Endothelial cell of umbilical vein (primary cell): Measurements from ENCODE around the gene MCM5. TPM values are rescaled to one million over a fixed set of nuclear protein-coding genes. Genes with fewer than 3 reads are reported as not detected.

Experiments used
- BruUV-seq: library from RNA; stranded (reverse); fragments of 400-500 nt; replicated peaks from 2 replicates; lab custom pipeline; 2021; lab: Mats Ljungman, UMichigan
- CTCF ChIA-PET: fragments of 300-600, 350-600 bp; sonication (Branson Sonifier 250); formaldehyde crosslinking; loops from one replicate; lab custom pipeline; 2021; ENCODE audit warnings: antibody characterized with exemption, inconsistent platforms; lab: Charles Lee
- POLR2A ChIA-PET: fragments of 300-600, 350-600 bp; sonication (Branson Sonifier 250); formaldehyde crosslinking; loops from one replicate; lab custom pipeline; 2021; ENCODE audit warnings: antibody characterized with exemption, inconsistent platforms; lab: Charles Lee
- DNase-seq: peaks from one replicate; pipeline ENCODE4 v3.0.0-alpha.2; 2011; ENCODE audit warnings: low read depth, low spot score
- FAIRE-seq: peaks from 2 replicates; lab custom pipeline; 2011; peaks lifted over from hg19 to GRCh38; lab: Jason Lieb, UNC
- H2AFZ ChIP-seq: 2 replicates; pipeline ENCODE4 v1.6.0; 2012; ENCODE audit warnings: low read depth, low read length, control low read depth, inconsistent platforms
- H3K27ac ChIP-seq: 2 replicates; pipeline ENCODE4 v1.5.1; 2011; ENCODE audit warnings: low read depth, mild to moderate bottlenecking, control low read depth, low read length, moderate library complexity; ENCODE audit not compliant: insufficient read depth
- H3K27me3 ChIP-seq, 2 experiments: 2 replicates each; pipeline versions ENCODE4 v1.6.0 to v1.6.1; 2011; ENCODE audit warnings: low read length in 2 of 2, mixed read lengths in 1 of 2; ENCODE audit not compliant: control insufficient read depth in 2 of 2, insufficient read depth in 2 of 2
- H3K36me3 ChIP-seq, 2 experiments: 2 replicates in 1 of 2; 3 replicates in 1 of 2; pipeline ENCODE4 v1.5.1; 2011; ENCODE audit warnings: low read length in 2 of 2, mild to moderate bottlenecking in 1 of 2, moderate library complexity in 1 of 2; ENCODE audit not compliant: control insufficient read depth in 2 of 2, insufficient read depth in 2 of 2; ENCODE audit errors: extremely low read depth in 1 of 2
- H3K4me1 ChIP-seq: 3 replicates; pipeline ENCODE4 v1.5.1; 2011; ENCODE audit warnings: mild to moderate bottlenecking, low read length; ENCODE audit not compliant: control insufficient read depth, insufficient read depth; ENCODE audit errors: extremely low read depth
- H3K4me2 ChIP-seq: 2 replicates; pipeline ENCODE4 v1.6.1; 2011; ENCODE audit warnings: low read length, control low read depth, mixed read lengths; ENCODE audit not compliant: insufficient read depth
- H3K4me3 ChIP-seq, 3 experiments: fragments of 200-600 bp in 1 of 3; sonication (generic), shearing (Covaris generic) in 1 of 3; replicated peaks in 1 of 3; 2 replicates each; pipeline ENCODE4 v1.5.1; 2011 to 2016; ENCODE audit warnings: control low read depth in 3 of 3, low read length in 3 of 3, mild to moderate bottlenecking in 2 of 3, inconsistent platforms in 1 of 3, low read depth in 1 of 3, moderate library complexity in 1 of 3; ENCODE audit not compliant: insufficient read depth in 1 of 3
- H3K79me2 ChIP-seq: 2 replicates; pipeline ENCODE4 v1.6.0; 2012; ENCODE audit warnings: low read length, inconsistent platforms; ENCODE audit not compliant: control insufficient read depth, insufficient read depth
- H3K9ac ChIP-seq: replicated peaks from 2 replicates; pipeline ENCODE3; 2011; ENCODE audit warnings: low read length, control low read depth; ENCODE audit not compliant: insufficient read depth; ENCODE audit errors: extremely low read depth
- H3K9me1 ChIP-seq: replicated peaks from 3 replicates; pipeline ENCODE4 v1.6.0; 2011; ENCODE audit warnings: mild to moderate bottlenecking, low read length; ENCODE audit not compliant: control insufficient read depth, insufficient read depth; ENCODE audit errors: extremely low read depth
- H3K9me3 ChIP-seq: replicated peaks from 2 replicates; pipeline ENCODE4 v1.5.1; 2012; ENCODE audit warnings: low read length, inconsistent platforms; ENCODE audit not compliant: control insufficient read depth, insufficient read depth
- H4K20me1 ChIP-seq: replicated peaks from 2 replicates; pipeline ENCODE3; 2011; ENCODE audit warnings: mild to moderate bottlenecking, low read length; ENCODE audit not compliant: control insufficient read depth, insufficient read depth; ENCODE audit errors: extremely low read depth
- CTCF ChIP-seq, 2 donors: IDR thresholded peaks; 1 replicate in 1 of 2; 2 replicates in 1 of 2; pipeline ENCODE4 v1.5.1; 2011; ENCODE audit warnings: low read length in 2 of 2, mild to moderate bottlenecking in 2 of 2, moderate library complexity in 2 of 2, control low read depth in 1 of 2, inconsistent platforms in 1 of 2, low read depth in 1 of 2; ENCODE audit not compliant: insufficient read depth in 1 of 2; ENCODE audit errors: extremely low read depth in 1 of 2
- EZH2 ChIP-seq: IDR thresholded peaks from 2 replicates; pipeline ENCODE4 v1.6.1; 2012; ENCODE audit warnings: borderline replicate concordance, low read depth, mild to moderate bottlenecking, moderate library complexity, low read length, inconsistent platforms; ENCODE audit not compliant: severe bottlenecking
- FOS ChIP-seq: IDR thresholded peaks from 2 replicates; pipeline ENCODE4 v1.6.1; 2011; ENCODE audit warnings: mild to moderate bottlenecking, low read length, moderate library complexity, borderline replicate concordance; ENCODE audit not compliant: insufficient read depth
- GATA2 ChIP-seq: IDR thresholded peaks from 2 replicates; pipeline ENCODE4 v1.7.0; 2011; ENCODE audit warnings: low read depth, mild to moderate bottlenecking, moderate library complexity, mixed read lengths, low read length; ENCODE audit not compliant: insufficient read length, insufficient read depth
- JUN ChIP-seq: IDR thresholded peaks from 2 replicates; pipeline ENCODE4 v1.6.1; 2011; ENCODE audit warnings: borderline replicate concordance, low read depth; ENCODE audit not compliant: insufficient read length, insufficient read depth
- MYC ChIP-seq: IDR thresholded peaks from one replicate; pipeline ENCODE4 v1.6.1; 2011; ENCODE audit warnings: mild to moderate bottlenecking, low read depth, low read length
- POLR2A ChIP-seq: IDR thresholded peaks from 2 replicates; pipeline ENCODE4 v1.6.1; 2012; ENCODE audit warnings: low read depth, mild to moderate bottlenecking, control low read depth, low read length
- POLR2AphosphoS5 ChIP-seq: IDR thresholded peaks from 2 replicates; pipeline ENCODE4 v1.6.1; 2012; ENCODE audit warnings: low read depth, mild to moderate bottlenecking, control low read depth, low read length, moderate library complexity; ENCODE audit not compliant: insufficient read depth
- dilution Hi-C: fragments of 300-500 bp; cut with MboI; formaldehyde crosslinking; loops from one replicate; pipeline ENCODE4 v1.15.0; 2019; ENCODE audit warnings: low sequenced_read_pairs; ENCODE audit not compliant: extremely low pct_ligation_motif_present
- intact Hi-C: fragments of 100-400 bp; cut with micrococcal nuclease; formaldehyde crosslinking; loops from one replicate; pipeline ENCODE4 v1.10.0; 2022
- polyA plus RNA-seq, 4 experiments: library from polyadenylated mRNA; depleted of rRNA in 3 of 4; stranded (reverse) in 3 of 4; unstranded in 1 of 4; fragments of >200 nt; gene quantifications; 2 replicates each; pipeline versions ENCODE4 v1.2.1 to v1.2.3, GENCODE V29; 2011 to 2012; ENCODE audit warnings: missing spikeins in 1 of 4
- total RNA-seq: library from RNA; stranded (reverse); gene quantifications from 2 replicates; pipeline ENCODE4 v1.2.3, GENCODE V29; 2021
- TF ChIP-seq, protein P1 (sequence below): IDR thresholded peaks from 2 replicates; pipeline ENCODE4 v1.6.1; 2011; ENCODE audit not compliant: insufficient read depth, insufficient read length

Gene MCM5
- total and polyA plus RNA-seq, 2 donors (not counting 3 experiments of a cell fraction or from before 2014, with no cell fraction given): 67.8 to 111 TPM

- DNase-seq (no peak), FAIRE-seq (no peak)
- H4K20me1 ChIP-seq: no peaks in the 10 kb centered on the region
- peak overlapping the region; percentile 23 for H3K27ac ChIP-seq
- no peak overlapping the region for H3K4me2 ChIP-seq
- H3K27me3 ChIP-seq: no peaks in the 10 kb centered on the region
- no peak overlapping the region for H3K4me3 ChIP-seq
- H3K9ac ChIP-seq: no peak overlapping the region
- H3K9me3 ChIP-seq: no peaks in the 10 kb centered on the region
- H3K4me1 ChIP-seq: no peaks in the 10 kb centered on the region
- ChIA-PET CTCF (interaction anchor here (0.6 to 9.4 kb wide), 53 partner anchors 11 to 693 kb away, joined by 3 to 196 read pairs (median 5); partner anchors contain the start of genes RASD2 and RBFOX2), POLR2A (no interaction called here)
- BruUV-seq: no TSS peak
- intact Hi-C loops: loop anchor here (1.0 kb wide), 3 partner anchors 81 to 693 kb away; no protein-coding TSS in a partner anchor
- H2AFZ ChIP-seq: no peak overlapping the region
- H3K36me3 ChIP-seq: peaks cover 0 to 2% of the 10 kb centered on the region in 2 experiments
- no peaks in the 10 kb centered on the region for H3K9me1 ChIP-seq
- dilution Hi-C loops: no loop called here
- TF ChIP-seq MYC (no peak), JUN (no peak), POLR2AphosphoS5 (no peak), FOS (no peak), POLR2A (no peak), EZH2 (no peak), CTCF (IDR thresholded peaks at IDR 0.05; ENCODE audit: extremely low read depth in 1 of 2, insufficient read depth in 1 of 2, low read depth in 1 of 2, low read length in 2 of 2) (no peak), GATA2 (no peak)
- TF ChIP-seq, protein P1, sequence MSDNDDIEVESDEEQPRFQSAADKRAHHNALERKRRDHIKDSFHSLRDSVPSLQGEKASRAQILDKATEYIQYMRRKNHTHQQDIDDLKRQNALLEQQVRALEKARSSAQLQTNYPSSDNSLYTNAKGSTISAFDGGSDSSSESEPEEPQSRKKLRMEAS: no peak
- H3K79me2 ChIP-seq: no peaks in the 10 kb centered on the region
Measured at GRCh38 chr22:35431483-35432227, 31.7 kb downstream of the MCM5 start.
